HepG2 (cell line): ENCODE results near the gene HDLBP. TPM values are rescaled to one million over a fixed set of nuclear protein-coding genes. Genes with fewer than 3 reads are reported as not detected.
"Not testable (repeated sequence)": the region's sequence is repeated elsewhere in the genome, so short reads cannot be mapped to it uniquely, and the experiment has no call there.

Experiments used
- BCL6 ChIP-seq: IDR thresholded peaks from 2 replicates; pipeline ENCODE4 v1.6.1; 2016; ENCODE audit warnings: missing genetic modification reagents, missing compliant biosample characterization
- DZIP1 ChIP-seq: sonication (generic); formaldehyde crosslinking; IDR thresholded peaks from 2 replicates; pipeline ENCODE4 v1.5.0; 2020; ENCODE audit warnings: mild to moderate bottlenecking, missing genetic modification reagents
- FOXP4 ChIP-seq: sonication (generic); formaldehyde crosslinking; IDR thresholded peaks from 2 replicates; pipeline ENCODE4 v1.4.0; 2020; ENCODE audit warnings: missing genetic modification reagents
- IRF2 ChIP-seq: IDR thresholded peaks from 2 replicates; pipeline ENCODE4 v1.6.1; 2018; ENCODE audit warnings: missing genetic modification reagents, missing compliant biosample characterization
- JUND ChIP-seq: sonication (generic); formaldehyde crosslinking; IDR thresholded peaks from 2 replicates; pipeline ENCODE4 v1.8.0; 2022; ENCODE audit warnings: mild to moderate bottlenecking, missing genetic modification reagents
- MIXL1 ChIP-seq: IDR thresholded peaks from 2 replicates; pipeline ENCODE4 v1.6.1; 2016
- MYPOP ChIP-seq: sonication (generic); formaldehyde crosslinking; IDR thresholded peaks from 2 replicates; pipeline ENCODE4 v1.8.1; 2023; ENCODE audit warnings: mild to moderate bottlenecking, moderate library complexity, missing genetic modification reagents
- SOX6 ChIP-seq, 2 experiments: fragments of 450-650 bp in 1 of 2; sonication (generic) in 1 of 2; formaldehyde crosslinking in 1 of 2; IDR thresholded peaks; 2 replicates each; pipeline versions ENCODE4 v1.4.0 to v1.6.1; 2017 to 2020; ENCODE audit warnings: antibody characterized with exemption in 1 of 2, mild to moderate bottlenecking in 1 of 2, missing genetic modification reagents in 1 of 2
- TBX3 ChIP-seq: fragments of 450-650 bp; IDR thresholded peaks from 2 replicates; pipeline ENCODE4 v1.6.1; 2017; ENCODE audit warnings: antibody characterized with exemption, mild to moderate bottlenecking, inconsistent platforms, borderline replicate concordance
- ZBTB4 ChIP-seq: sonication (generic); formaldehyde crosslinking; IDR thresholded peaks from 2 replicates; pipeline ENCODE4 v1.4.0; 2020; ENCODE audit warnings: missing genetic modification reagents, mild to moderate bottlenecking, borderline replicate concordance
- ZMYM2 ChIP-seq: sonication (generic); formaldehyde crosslinking; IDR thresholded peaks from 2 replicates; pipeline ENCODE4 v1.8.0; 2022; ENCODE audit warnings: mild to moderate bottlenecking, missing genetic modification reagents
- ZNF292 ChIP-seq: sonication (generic); formaldehyde crosslinking; IDR thresholded peaks from 2 replicates; pipeline ENCODE4 v1.8.1; 2022; ENCODE audit warnings: mild to moderate bottlenecking, low read depth, missing genetic modification reagents, borderline replicate concordance
- ZNF460 ChIP-seq: sonication (generic); formaldehyde crosslinking; IDR thresholded peaks from 2 replicates; pipeline ENCODE4 v1.5.1; 2020; ENCODE audit warnings: missing genetic modification reagents, mild to moderate bottlenecking, borderline replicate concordance
- ZNF605 ChIP-seq: sonication (generic); formaldehyde crosslinking; IDR thresholded peaks from 2 replicates; pipeline ENCODE4 v1.8.0; 2022; ENCODE audit warnings: mild to moderate bottlenecking, missing genetic modification reagents
- polyA plus RNA-seq, 8 experiments: library from polyadenylated mRNA; depleted of rRNA in 3 of 8; stranded (reverse) in 7 of 8; unstranded in 1 of 8; fragments of >200 nt; fragmentation: Illumina TruSeq in 4 of 8; extraction: Trizol in 4 of 8; gene quantifications; 2 replicates each; pipeline versions ENCODE4 v1.2.1 to v1.2.3, GENCODE V29; 2011 to 2016; ENCODE audit warnings: low read depth in 4 of 8, missing spikeins in 1 of 8, mixed read lengths in 1 of 8; ENCODE audit not compliant: insufficient read depth in 1 of 8
- total RNA-seq, 5 experiments: library from RNA; depleted of rRNA; stranded (reverse); fragments of >200 nt; fragmentation: Illumina TruSeq; extraction: Trizol; gene quantifications; 2 replicates each; pipeline ENCODE4 v1.2.3, GENCODE V29; 2016; ENCODE audit warnings: low read depth in 1 of 5
- TF ChIP-seq, protein P1 (sequence below): sonication (generic); formaldehyde crosslinking; IDR thresholded peaks from 2 replicates; pipeline ENCODE4 v1.4.0; 2020; ENCODE audit warnings: missing genetic modification reagents

HDLBP gene
- total and polyA plus RNA-seq, 2 of the 13 experiments (the other 11 are each of a cell fraction or from before 2014, with no cell fraction given): 464 to 707 TPM

DNA sequence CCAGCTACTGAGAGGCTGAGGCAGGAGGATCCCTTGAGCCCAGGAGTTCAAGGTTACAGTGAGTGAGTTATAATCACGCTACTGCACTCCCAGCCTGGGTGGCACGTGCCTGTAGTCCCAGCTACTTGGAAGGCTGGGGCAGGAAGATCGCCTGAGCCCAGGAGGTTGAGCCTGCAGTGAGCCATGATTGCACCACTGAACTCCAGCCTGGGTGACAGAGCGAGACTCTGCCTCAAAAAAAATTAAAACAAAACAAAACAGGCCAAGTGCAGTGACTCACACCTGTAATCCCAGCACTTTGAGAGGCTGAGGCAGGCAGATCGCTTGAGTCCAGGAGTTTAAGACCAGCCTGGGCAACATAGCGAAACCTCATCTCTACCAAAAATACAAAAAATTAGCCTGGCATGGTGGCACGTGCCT, 22.1 kb downstream of the HDLBP start (continued):
- TF ChIP-seq, protein P1, sequence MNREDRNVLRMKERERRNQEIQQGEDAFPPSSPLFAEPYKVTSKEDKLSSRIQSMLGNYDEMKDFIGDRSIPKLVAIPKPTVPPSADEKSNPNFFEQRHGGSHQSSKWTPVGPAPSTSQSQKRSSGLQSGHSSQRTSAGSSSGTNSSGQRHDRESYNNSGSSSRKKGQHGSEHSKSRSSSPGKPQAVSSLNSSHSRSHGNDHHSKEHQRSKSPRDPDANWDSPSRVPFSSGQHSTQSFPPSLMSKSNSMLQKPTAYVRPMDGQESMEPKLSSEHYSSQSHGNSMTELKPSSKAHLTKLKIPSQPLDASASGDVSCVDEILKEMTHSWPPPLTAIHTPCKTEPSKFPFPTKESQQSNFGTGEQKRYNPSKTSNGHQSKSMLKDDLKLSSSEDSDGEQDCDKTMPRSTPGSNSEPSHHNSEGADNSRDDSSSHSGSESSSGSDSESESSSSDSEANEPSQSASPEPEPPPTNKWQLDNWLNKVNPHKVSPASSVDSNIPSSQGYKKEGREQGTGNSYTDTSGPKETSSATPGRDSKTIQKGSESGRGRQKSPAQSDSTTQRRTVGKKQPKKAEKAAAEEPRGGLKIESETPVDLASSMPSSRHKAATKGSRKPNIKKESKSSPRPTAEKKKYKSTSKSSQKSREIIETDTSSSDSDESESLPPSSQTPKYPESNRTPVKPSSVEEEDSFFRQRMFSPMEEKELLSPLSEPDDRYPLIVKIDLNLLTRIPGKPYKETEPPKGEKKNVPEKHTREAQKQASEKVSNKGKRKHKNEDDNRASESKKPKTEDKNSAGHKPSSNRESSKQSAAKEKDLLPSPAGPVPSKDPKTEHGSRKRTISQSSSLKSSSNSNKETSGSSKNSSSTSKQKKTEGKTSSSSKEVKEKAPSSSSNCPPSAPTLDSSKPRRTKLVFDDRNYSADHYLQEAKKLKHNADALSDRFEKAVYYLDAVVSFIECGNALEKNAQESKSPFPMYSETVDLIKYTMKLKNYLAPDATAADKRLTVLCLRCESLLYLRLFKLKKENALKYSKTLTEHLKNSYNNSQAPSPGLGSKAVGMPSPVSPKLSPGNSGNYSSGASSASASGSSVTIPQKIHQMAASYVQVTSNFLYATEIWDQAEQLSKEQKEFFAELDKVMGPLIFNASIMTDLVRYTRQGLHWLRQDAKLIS: 0 out of 2 replicates have a peak, but pooled peaks have one; percentile 27
- TF ChIP-seq SOX6 (IDR thresholded peaks at IDR 0.05): not testable (repeated sequence)
- TF ChIP-seq SOX6 (CRISPR knock-in tag; IDR thresholded peaks at IDR 0.05): peak; percentile 69
- 0 out of 2 replicates have a peak, but pooled peaks have one; percentile 53 for TF ChIP-seq DZIP1
- TF ChIP-seq MYPOP (CRISPR knock-in tag): 0 out of 2 replicates have a peak, but pooled peaks have one; percentile 54
- TF ChIP-seq ZMYM2 (CRISPR knock-in tag): peak; percentile 57; the same call in 1 of the 2 replicates
- 0 out of 2 replicates have a peak, but pooled peaks have one; percentile 10 for TF ChIP-seq IRF2
- TF ChIP-seq FOXP4 (CRISPR knock-in tag): peak; percentile 31; the same call in 1 of the 2 replicates
- peak; percentile 30; the same call in 1 of the 2 replicates for TF ChIP-seq TBX3
- TF ChIP-seq ZNF605: 0 out of 2 replicates have a peak, but pooled peaks have one; percentile 48
- peak; percentile 43; the same call in 1 of the 2 replicates for TF ChIP-seq JUND (CRISPR knock-in tag)
- 0 out of 2 replicates have a peak, but pooled peaks have one; percentile 19 for TF ChIP-seq BCL6 (CRISPR knock-in tag)
- TF ChIP-seq MIXL1: 0 out of 2 replicates have a peak, but pooled peaks have one; percentile 25
- peak; percentile 69; the same call in 1 of the 2 replicates for TF ChIP-seq ZBTB4 (CRISPR knock-in tag)
- TF ChIP-seq ZNF460: peak; percentile 31; the same call in 1 of the 2 replicates
- TF ChIP-seq ZNF292: peak; percentile 67; the same call in 1 of the 2 replicates
